SK-N-SH treated with all-trans-retinoic acid at 6 μM for 48 hours (cell line): ENCODE data around the gene ZNF70.

Experiments used
- ATAC-seq: fragments of 200-7000 bp; cut with Tn5 transposase; 3 replicates; pipeline ENCODE4 v1.9.1; 2020; ENCODE audit warnings: mild to moderate bottlenecking, moderate library complexity
- ARNTL ChIP-seq: fragments of 450-650 bp; formaldehyde crosslinking; IDR thresholded peaks from 2 replicates; pipeline ENCODE4 v1.5.0; 2020; ENCODE audit warnings: low read depth, mild to moderate bottlenecking, moderate library complexity, borderline replicate concordance
- BACH2 ChIP-seq: fragments of 250-450 bp; sonication (Bioruptor Pico); IDR thresholded peaks from 2 replicates; pipeline ENCODE4 v1.9.0; 2021; ENCODE audit warnings: mild to moderate bottlenecking, borderline replicate concordance
- CREB5 ChIP-seq: fragments of 250-450 bp; sonication (Bioruptor Pico); IDR thresholded peaks from 2 replicates; pipeline ENCODE4 v1.5.1; 2020; ENCODE audit warnings: low read depth, mild to moderate bottlenecking, moderate library complexity
- CSDC2 ChIP-seq: fragments of 250-450 bp; sonication (Bioruptor Pico); IDR thresholded peaks from 2 replicates; pipeline ENCODE4 v1.5.0; 2020; ENCODE audit warnings: mild to moderate bottlenecking, moderate library complexity
- CSRNP3 ChIP-seq: fragments of 250-450 bp; sonication (Bioruptor Pico); IDR thresholded peaks from 2 replicates; pipeline ENCODE4 v1.5.1; 2021; ENCODE audit warnings: mild to moderate bottlenecking, moderate library complexity
- ESRRG ChIP-seq: fragments of 250-450 bp; sonication (Bioruptor Pico); IDR thresholded peaks from 2 replicates; pipeline ENCODE4 v1.6.1; 2021; ENCODE audit warnings: mild to moderate bottlenecking
- PATZ1 ChIP-seq: fragments of 250-450 bp; sonication (Bioruptor Pico); IDR thresholded peaks from 2 replicates; pipeline ENCODE4 v1.8.0; 2020; ENCODE audit warnings: mild to moderate bottlenecking, moderate library complexity, borderline replicate concordance
- POU6F1 ChIP-seq: fragments of 250-450 bp; sonication (Bioruptor Pico); IDR thresholded peaks from 2 replicates; pipeline ENCODE4 v1.8.0; 2021; ENCODE audit warnings: low read depth, mild to moderate bottlenecking, moderate library complexity, borderline replicate concordance
- PPARA ChIP-seq: fragments of 250-450 bp; sonication (Bioruptor Pico); IDR thresholded peaks from 2 replicates; pipeline ENCODE4 v1.5.0; 2020; ENCODE audit warnings: mild to moderate bottlenecking, borderline replicate concordance
- RARB ChIP-seq: fragments of 250-450 bp; sonication (Bioruptor Pico); IDR thresholded peaks from 2 replicates; pipeline ENCODE4 v1.8.0; 2021; ENCODE audit warnings: mild to moderate bottlenecking, moderate library complexity
- SNAI2 ChIP-seq: fragments of 250-450 bp; sonication (Bioruptor Pico); IDR thresholded peaks from 2 replicates; pipeline ENCODE4 v1.5.0; 2020; ENCODE audit warnings: mild to moderate bottlenecking, moderate library complexity
- TCF4 ChIP-seq: fragments of 250-450 bp; sonication (Bioruptor Pico); IDR thresholded peaks from 2 replicates; pipeline ENCODE4 v1.8.0; 2021; ENCODE audit warnings: mild to moderate bottlenecking, moderate library complexity, borderline replicate concordance
- TOX ChIP-seq: fragments of 250-450 bp; sonication (Bioruptor Pico); IDR thresholded peaks from 2 replicates; pipeline ENCODE4 v1.8.0; 2021; ENCODE audit warnings: mild to moderate bottlenecking, moderate library complexity, borderline replicate concordance
- TSHZ2 ChIP-seq: fragments of 250-450 bp; sonication (Bioruptor Pico); IDR thresholded peaks from 2 replicates; pipeline ENCODE4 v1.5.0; 2020; ENCODE audit warnings: mild to moderate bottlenecking, moderate library complexity
- ZFP3 ChIP-seq: fragments of 250-450 bp; sonication (Bioruptor Pico); IDR thresholded peaks from 2 replicates; pipeline ENCODE4 v1.5.0; 2020; ENCODE audit warnings: mild to moderate bottlenecking, moderate library complexity
- ZFP30 ChIP-seq: fragments of 450-650 bp; formaldehyde crosslinking; IDR thresholded peaks from 2 replicates; pipeline ENCODE4 v1.5.0; 2022; ENCODE audit warnings: mild to moderate bottlenecking, moderate library complexity
- ZNF565 ChIP-seq: fragments of 450-650 bp; formaldehyde crosslinking; conservative IDR thresholded peaks from 2 replicates; pipeline ENCODE4 v1.5.0; 2020; ENCODE audit warnings: low read depth, mild to moderate bottlenecking, moderate library complexity
- ZNF70 ChIP-seq: fragments of 450-650 bp; formaldehyde crosslinking; IDR thresholded peaks from 2 replicates; pipeline ENCODE4 v1.5.0; 2020; ENCODE audit warnings: mild to moderate bottlenecking, moderate library complexity
- ZNF8 ChIP-seq: fragments of 450-650 bp; formaldehyde crosslinking; IDR thresholded peaks from 2 replicates; pipeline ENCODE4 v1.5.0; 2020; ENCODE audit warnings: mild to moderate bottlenecking, moderate library complexity

The ZNF70 gene

GRCh38 chr22:23752090-23752691 is 1.3 kb upstream of the ZNF70 start (continued):
- TF ChIP-seq RARB (CRISPR knock-in tag): no peak
- no peak for TF ChIP-seq SNAI2
- no peak for TF ChIP-seq TCF4 (CRISPR knock-in tag)
- TF ChIP-seq TSHZ2: no peak
- no peak for TF ChIP-seq ZFP30

GRCh38 chr22:23751441-23751996 is 607 bp upstream of the ZNF70 start:
- no peak for TF ChIP-seq ZFP30
- no peak for TF ChIP-seq ESRRG (CRISPR knock-in tag)
- no peak for TF ChIP-seq SNAI2
- no peak for TF ChIP-seq ARNTL (CRISPR knock-in tag)
- TF ChIP-seq PPARA (CRISPR knock-in tag): no peak
- no peak for TF ChIP-seq TOX
- no peak for TF ChIP-seq TCF4 (CRISPR knock-in tag)
- no peak for TF ChIP-seq CSRNP3 (CRISPR knock-in tag)
- no peak for TF ChIP-seq PATZ1 (CRISPR knock-in tag)
- no peak for TF ChIP-seq POU6F1 (CRISPR knock-in tag)
- TF ChIP-seq ZNF565 (CRISPR knock-in tag): no peak
- no peak for TF ChIP-seq ZFP3 (CRISPR knock-in tag)
- no peak for TF ChIP-seq RARB (CRISPR knock-in tag)
- TF ChIP-seq TSHZ2: no peak
- TF ChIP-seq BACH2 (CRISPR knock-in tag): no peak
- no peak for TF ChIP-seq CREB5 (CRISPR knock-in tag)
- no peak for TF ChIP-seq ZNF8 (CRISPR knock-in tag)
- TF ChIP-seq CSDC2 (CRISPR knock-in tag): no peak
- TF ChIP-seq ZNF70 (CRISPR knock-in tag): no peak
- TF ChIP-seq, all 23 proteins: peak for 0
- ATAC-seq: no peak; the same call in 2 of the 3 replicates
